Myocyte (in vitro differentiated cells): ENCODE results near the gene HK2. TPM values are rescaled to one million over a fixed set of nuclear protein-coding genes. Genes with fewer than 3 reads are reported as not detected.
A peak's percentile ranks its signal among the peaks of the same experiment; 100 is the strongest.
"Not testable (repeated sequence)": the region's sequence is repeated elsewhere in the genome, so short reads cannot be mapped to it uniquely, and the experiment has no call there.

ENCODE experiments used
- DNase-seq: peaks from one replicate; pipeline ENCODE4 v3.0.0-alpha.2; 2012; ENCODE audit warnings: low read depth
- total RNA-seq: library from RNA; depleted of rRNA; stranded (reverse); fragments of >200 nt; gene quantifications from 2 replicates; pipeline ENCODE4 v1.2.3, GENCODE V29; 2014

Gene HK2
- total RNA-seq, 1 donor from 2014 or later: 8.3 TPM

DNA sequence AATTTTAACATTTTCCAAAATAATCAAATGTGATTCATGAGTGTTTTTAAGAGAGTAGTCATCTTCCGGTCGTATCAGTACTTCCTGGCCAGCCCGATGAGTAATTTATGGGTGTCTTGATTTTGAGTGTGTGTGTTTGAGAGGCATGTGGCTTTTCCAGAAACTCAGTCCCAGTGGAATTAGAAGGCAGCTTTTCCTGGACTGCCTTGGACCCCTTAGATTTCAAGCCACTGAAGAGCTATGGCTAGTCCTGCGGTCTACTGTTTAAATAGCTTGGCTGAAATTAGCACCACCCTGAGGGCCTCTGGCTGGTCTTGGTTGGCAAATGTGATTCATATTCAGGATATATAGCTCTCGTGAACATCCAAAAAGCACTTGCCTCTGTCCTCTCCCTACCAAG lies 59.4 kb downstream of the HK2 start:
- DNase-seq: peak; percentile 69

- peak; percentile 54 for DNase-seq
These were observed 60.5 kb downstream of the HK2 start for GRCh38 chr2:74894272-74894981.

GRCh38 chr2:74895001-74895400 lies 61.1 kb downstream of the HK2 start:
- DNase-seq: no peak

GRCh38 chr2:74896232-74896631 lies 62.3 kb downstream of the HK2 start:
- no peak for DNase-seq

- DNase-seq: not testable (repeated sequence)
These were observed 66.3 kb downstream of the HK2 start for GRCh38 chr2:74900225-74900624.

DNA sequence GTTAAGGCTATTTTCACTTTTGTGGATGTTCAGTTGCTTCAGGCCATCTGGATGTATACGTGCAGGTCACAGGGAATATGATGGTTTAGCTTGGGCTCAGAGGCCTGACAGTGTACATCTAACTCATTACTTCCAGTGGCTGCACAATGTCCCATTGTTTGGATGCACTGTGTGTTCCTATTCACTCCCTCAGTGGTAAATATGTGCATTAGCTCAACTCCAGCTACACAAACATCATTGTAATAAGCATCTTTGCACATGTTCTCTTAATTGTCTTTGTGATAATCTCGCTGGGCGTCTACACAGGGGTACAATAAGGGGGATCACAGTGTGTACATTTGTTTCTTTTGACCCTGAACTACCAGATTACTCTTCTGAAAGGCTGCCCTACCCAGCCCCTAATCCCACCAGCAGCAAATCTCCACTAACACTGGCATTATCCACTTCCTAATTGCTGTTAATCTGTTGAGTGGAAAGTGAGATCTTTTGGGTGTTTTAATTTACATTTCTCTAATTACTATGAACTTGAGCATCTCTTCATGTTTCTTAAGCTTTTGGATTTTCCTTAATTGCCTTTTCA lies 68.4 kb downstream of the HK2 start:
- no peak for DNase-seq

DNA sequence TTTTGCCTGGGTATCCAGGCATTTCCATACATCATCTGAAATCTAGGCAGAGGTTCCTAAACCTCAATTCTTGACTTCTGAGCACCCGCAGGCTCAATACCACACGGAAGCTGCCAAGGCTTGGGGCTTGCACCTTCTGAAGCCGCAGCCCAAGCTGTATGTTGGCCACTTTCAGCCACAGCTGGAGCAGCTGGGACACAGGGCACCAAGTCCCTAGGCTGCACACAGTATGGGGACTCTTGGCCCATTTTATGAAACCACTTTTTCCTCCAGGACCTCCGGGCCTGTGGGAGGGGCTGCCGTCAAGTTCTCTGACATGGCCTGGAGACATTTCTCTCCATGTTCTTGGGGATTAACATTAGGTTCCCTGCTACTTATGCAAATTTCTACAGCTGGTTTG lies 72.5 kb downstream of the HK2 start:
- no peak for DNase-seq

DNA sequence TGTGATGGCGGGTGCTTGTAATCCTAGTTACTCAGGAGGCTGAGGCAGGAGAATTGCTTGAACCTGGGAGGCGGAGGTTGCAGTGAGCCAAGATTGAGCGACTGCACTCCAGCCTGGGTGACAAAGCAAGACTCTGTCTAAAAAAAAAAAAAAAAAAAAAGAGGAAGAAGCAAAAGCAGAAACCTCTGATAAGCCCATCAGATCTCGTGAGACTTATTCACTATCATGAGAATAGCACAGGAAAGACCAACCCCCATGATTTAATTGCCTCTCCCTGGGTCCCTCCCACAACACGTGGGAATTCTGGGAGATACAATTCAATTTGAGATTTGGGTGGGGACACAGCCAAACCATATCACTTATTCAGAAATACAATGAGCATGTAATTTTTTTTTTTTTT lies 73.6 kb downstream of the HK2 start:
- DNase-seq: not testable (repeated sequence)

- DNase-seq: no peak
These were observed 75.0 kb downstream of the HK2 start for GRCh38 chr2:74908748-74909444.

DNA sequence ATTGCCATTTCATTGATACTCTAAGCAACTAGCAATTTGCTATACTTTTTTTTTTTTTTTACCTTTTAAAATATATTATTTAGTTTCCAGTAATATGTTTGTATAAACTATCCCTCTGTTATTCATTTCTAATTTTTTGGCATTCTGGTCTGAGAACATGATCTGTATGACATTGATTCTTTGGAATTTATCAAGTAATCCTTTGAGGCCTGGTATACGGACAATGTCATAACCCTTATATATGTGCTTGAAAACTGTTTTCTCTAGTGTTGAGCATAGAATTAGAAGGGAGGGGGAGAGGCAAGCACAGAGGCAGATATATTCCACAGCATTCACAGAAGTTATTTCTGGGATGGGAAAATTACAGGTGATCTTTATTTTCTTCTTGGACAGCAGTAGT lies 76.3 kb downstream of the HK2 start:
- no peak for DNase-seq

GRCh38 chr2:74911061-74911460 lies 77.1 kb downstream of the HK2 start:
- DNase-seq: no peak

DNA sequence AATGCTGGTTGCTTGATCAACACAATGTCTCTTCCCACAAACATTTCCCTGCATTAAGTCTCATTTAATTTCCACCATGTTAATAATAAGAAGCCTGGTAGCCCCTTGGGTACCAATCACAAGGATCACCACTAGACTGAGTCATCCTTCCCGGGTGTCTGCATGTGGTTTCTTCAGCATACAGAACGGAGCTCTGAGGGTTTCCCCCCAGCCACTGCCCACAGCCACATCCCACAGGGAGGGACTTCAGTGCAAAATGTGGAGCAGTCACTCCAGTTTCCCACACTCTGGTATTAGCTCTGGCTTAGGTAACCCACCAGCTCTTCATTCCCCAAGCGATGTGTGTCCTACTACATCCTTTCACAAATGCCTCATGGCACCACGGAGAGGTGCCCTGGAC lies 81.8 kb downstream of the HK2 start:
- peak; percentile 96 for DNase-seq

GRCh38 chr2:74916394-74916793 lies 82.5 kb downstream of the HK2 start:
- no peak for DNase-seq

- DNase-seq: no peak
These were observed 84.0 kb downstream of the HK2 start for GRCh38 chr2:74917702-74918619.

- DNase-seq: peak; percentile 52
These were observed 85.9 kb downstream of the HK2 start for GRCh38 chr2:74919827-74920226.

- DNase-seq: no peak
These were observed 87.4 kb downstream of the HK2 start for GRCh38 chr2:74921236-74921736.

DNA sequence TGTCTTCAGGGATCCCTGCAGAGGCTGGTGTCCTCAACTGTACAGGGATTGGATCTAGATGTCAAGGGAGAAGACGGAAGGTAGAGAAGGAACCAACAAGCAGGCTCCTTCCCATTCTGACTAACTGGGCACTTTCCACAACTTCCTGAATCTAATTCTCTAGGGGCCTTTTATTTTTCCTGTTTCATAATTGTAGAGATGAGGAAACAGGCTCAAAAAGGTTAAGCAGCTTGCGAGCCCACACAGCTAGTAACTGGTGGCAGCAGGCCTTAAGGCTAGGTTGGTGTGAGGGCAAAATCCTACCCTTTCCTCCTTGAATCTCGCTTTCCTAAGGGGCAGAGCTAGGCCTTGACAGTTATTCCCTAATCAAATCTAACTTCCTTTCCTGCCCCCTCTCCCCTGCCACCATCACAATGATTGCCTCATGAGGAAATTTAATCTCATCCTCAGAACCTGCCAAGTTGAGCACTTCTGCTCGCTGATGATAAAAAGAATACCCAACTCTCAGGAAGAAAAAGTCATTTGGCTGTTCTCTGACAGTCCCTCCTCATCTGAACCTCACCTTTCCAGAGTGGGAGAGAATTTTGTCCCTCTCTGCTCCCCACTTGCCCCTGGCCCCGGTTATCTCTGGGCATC lies 88.8 kb downstream of the HK2 start:
- peak; percentile 17 for DNase-seq

- DNase-seq: peak; percentile 23
These were observed 90.7 kb downstream of the HK2 start for GRCh38 chr2:74924463-74925265.

DNA sequence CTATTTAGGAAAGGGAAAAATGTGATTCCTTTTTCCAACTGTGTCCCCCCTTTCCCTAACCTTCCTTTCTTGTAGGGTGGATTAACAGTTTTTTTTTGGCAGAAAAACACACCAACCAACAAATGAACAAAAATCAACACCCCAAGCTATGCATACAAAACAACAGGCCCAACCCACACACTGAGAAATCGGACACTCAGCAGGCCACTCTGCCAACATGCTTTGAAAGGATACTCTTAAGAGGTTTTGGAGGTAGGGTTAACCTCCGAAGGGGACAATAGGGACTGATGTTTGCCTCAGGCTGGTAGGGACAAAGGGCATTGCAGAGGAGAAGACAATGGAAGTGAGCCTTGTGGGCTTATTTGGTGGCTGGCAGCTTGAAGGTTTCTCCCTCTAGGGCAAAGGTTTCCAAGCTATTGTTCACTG lies 91.4 kb downstream of the HK2 start:
- DNase-seq: no peak

DNA sequence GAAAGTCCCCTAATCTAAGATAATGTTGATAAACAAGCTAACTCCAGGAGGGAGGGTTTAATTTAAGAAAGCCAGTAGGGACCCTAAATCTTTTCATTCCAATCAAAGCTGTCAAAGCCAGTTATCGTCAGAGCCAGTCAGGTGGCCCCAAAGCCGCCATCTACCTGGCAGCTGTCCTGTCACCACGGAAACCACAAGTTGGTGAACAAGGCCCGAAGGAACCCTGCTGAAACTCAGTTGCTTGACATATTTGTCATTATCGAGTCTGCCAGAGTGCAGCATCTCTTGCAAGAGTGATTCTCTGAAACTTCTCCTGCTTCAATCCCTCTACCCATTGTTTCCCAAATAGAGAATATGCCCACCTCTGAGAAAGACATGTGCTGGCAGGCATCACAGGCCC lies 93.7 kb downstream of the HK2 start:
- DNase-seq: no peak
